Activated CD4-positive, alpha-beta memory T cell treated with anti-CD3 and anti-CD28 coated beads for 36 hours (primary cell): ENCODE measurements around the gene SGSM2. TPM values are rescaled to one million over a fixed set of nuclear protein-coding genes. Genes with fewer than 3 reads are reported as not detected.

Experiments
- CTCF ChIA-PET: fragments of 350-600 bp; sonication (Branson Sonifier 250); formaldehyde crosslinking; loops from one replicate; lab custom pipeline; 2021; ENCODE audit warnings: antibody characterized with exemption, inconsistent platforms; lab: Charles Lee
- POLR2A ChIA-PET: fragments of 350-600 bp; sonication (Branson Sonifier 250); formaldehyde crosslinking; loops from one replicate; lab custom pipeline; 2021; ENCODE audit warnings: antibody characterized with exemption; lab: Charles Lee
- DNase-seq: peaks from one replicate; pipeline ENCODE4 v3.0.0-alpha.2; 2020
- H3K27ac Mint-ChIP-seq: one replicate; pipeline ENCODE4 v1.8.0; 2021; ENCODE audit warnings: mixed read lengths
- H3K27me3 Mint-ChIP-seq: one replicate; pipeline ENCODE4 v1.8.0; 2021; ENCODE audit warnings: mixed read lengths
- H3K36me3 Mint-ChIP-seq: one replicate; pipeline ENCODE4 v1.8.0; 2021; ENCODE audit warnings: mixed read lengths
- H3K4me1 Mint-ChIP-seq: one replicate; pipeline ENCODE4 v1.8.0; 2021; ENCODE audit warnings: low read depth, mixed read lengths
- H3K4me3 Mint-ChIP-seq: one replicate; pipeline ENCODE4 v1.8.0; 2021; ENCODE audit warnings: mild to moderate bottlenecking, mixed read lengths
- H3K9me3 Mint-ChIP-seq: one replicate; pipeline ENCODE4 v1.8.0; 2021; ENCODE audit warnings: mixed read lengths
- intact Hi-C: fragments of 100-400 bp; cut with micrococcal nuclease; formaldehyde crosslinking; loops from one replicate; pipeline ENCODE4 v1.15.1; 2023
- total RNA-seq, 2 experiments: library from RNA; stranded (reverse); gene quantifications; one replicate each; pipeline ENCODE4 v1.2.3, GENCODE V29; 2021

The SGSM2 gene
- total RNA-seq, 2 experiments from 2014 or later = 32.7 to 33.4 TPM

DNA sequence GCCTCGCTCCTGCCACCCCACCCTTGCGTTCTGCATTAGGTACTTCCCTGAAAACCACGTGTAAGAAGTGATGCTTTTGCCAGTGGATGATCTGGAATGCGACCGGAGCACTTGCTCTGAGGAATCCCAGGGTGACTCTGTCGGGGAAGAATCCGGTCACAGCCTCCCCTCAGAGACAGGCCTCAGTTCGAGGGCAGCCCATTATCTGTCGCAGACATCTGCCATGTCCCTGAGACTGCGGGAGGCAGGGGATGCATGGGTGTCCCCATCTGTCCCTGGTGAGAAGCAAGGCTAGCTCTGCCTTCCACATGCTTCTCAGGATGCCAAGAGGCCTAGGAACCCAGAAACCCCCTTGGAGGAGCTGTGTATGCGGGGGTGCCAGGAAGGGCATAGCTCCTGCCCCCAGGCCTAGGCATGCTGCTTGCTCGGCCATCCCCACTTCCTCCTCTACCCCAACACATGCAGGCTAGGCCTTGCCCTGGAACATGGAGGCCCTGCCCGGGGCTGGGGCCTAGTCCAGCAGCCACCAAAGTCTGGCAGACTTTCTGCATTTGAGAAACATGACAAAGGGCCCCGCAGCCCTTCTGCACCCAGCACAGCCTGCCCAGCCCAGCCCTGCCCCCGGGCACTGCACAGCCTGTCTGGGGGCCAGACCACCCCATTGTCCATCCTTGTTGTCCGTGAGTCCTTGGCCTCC is 43.1 kb downstream of the SGSM2 start:
- no peaks in the 10 kb centered on the region for H3K27me3 Mint-ChIP-seq
- intact Hi-C loops = no loop called here
- CTCF ChIA-PET = interaction anchor here (1.5 to 9.8 kb wide), 4 partner anchors 12 to 42 kb away, joined by 6 to 544 read pairs (median 86); partner anchors contain the start of gene MNT
- H3K4me3 Mint-ChIP-seq = no peak overlapping the region
- H3K4me1 Mint-ChIP-seq = no peaks in the 10 kb centered on the region
- no peak overlapping the region for H3K27ac Mint-ChIP-seq
- no peaks in the 10 kb centered on the region for H3K9me3 Mint-ChIP-seq
- no peak for DNase-seq
- H3K36me3 Mint-ChIP-seq = no peaks in the 10 kb centered on the region
- POLR2A ChIA-PET = no interaction called here

- Mint-ChIP-seq H3K4me3 (no peak overlapping the region), H3K36me3 (no peaks in the 10 kb centered on the region), H3K27ac (no peak overlapping the region), H3K4me1 (no peaks in the 10 kb centered on the region), H3K27me3 (no peaks in the 10 kb centered on the region), H3K9me3 (no peaks in the 10 kb centered on the region)
- DNase-seq = no peak
- ChIA-PET CTCF (interaction anchor here (1.2 to 9.8 kb wide), 10 partner anchors 11 to 136 kb away, joined by 3 to 544 read pairs (median 13); partner anchors contain the start of genes MNT and TSR1), POLR2A (no interaction called here)
- intact Hi-C loops = no loop called here
Measured at GRCh38 chr17:2380950-2381649, 43.8 kb downstream of the SGSM2 start.

GRCh38 chr17:2383628-2384167 is 46.4 kb downstream of the SGSM2 start:
- ChIA-PET CTCF (interaction anchor here (1.2 to 9.8 kb wide), 11 partner anchors 9 to 290 kb away, joined by 5 to 544 read pairs (median 14); partner anchors contain the start of genes MNT and TSR1), POLR2A (interaction anchor here (1.0 to 2.7 kb wide), 4 partner anchors 9 to 33 kb away, joined by 3 to 21 read pairs (median 5); no protein-coding TSS in a partner anchor)
- DNase-seq = no peak
- Mint-ChIP-seq H3K9me3 (no peaks in the 10 kb centered on the region), H3K4me3 (no peak overlapping the region), H3K27me3 (no peaks in the 10 kb centered on the region), H3K27ac (no peak overlapping the region), H3K36me3 (peaks cover 2% of the 10 kb centered on the region), H3K4me1 (peaks cover 2% of the 10 kb centered on the region)
- intact Hi-C loops = no loop called here

GRCh38 chr17:2384439-2385127 is 47.3 kb downstream of the SGSM2 start:
- Mint-ChIP-seq H3K9me3 (no peaks in the 10 kb centered on the region), H3K36me3 (peaks cover 2% of the 10 kb centered on the region), H3K4me3 (no peak overlapping the region), H3K27me3 (no peaks in the 10 kb centered on the region), H3K4me1 (peaks cover 7% of the 10 kb centered on the region), H3K27ac (no peak overlapping the region)
- intact Hi-C loops = no loop called here
- DNase-seq = no peak
- CTCF ChIA-PET = interaction anchor here (1.0 to 9.8 kb wide), 6 partner anchors 8 to 50 kb away, joined by 3 to 544 read pairs (median 46); partner anchors contain the start of gene MNT
- POLR2A ChIA-PET = interaction anchor here (1.1 to 2.7 kb wide), 2 partner anchors 8 to 32 kb away, joined by 4 to 21 read pairs; no protein-coding TSS in a partner anchor

DNA sequence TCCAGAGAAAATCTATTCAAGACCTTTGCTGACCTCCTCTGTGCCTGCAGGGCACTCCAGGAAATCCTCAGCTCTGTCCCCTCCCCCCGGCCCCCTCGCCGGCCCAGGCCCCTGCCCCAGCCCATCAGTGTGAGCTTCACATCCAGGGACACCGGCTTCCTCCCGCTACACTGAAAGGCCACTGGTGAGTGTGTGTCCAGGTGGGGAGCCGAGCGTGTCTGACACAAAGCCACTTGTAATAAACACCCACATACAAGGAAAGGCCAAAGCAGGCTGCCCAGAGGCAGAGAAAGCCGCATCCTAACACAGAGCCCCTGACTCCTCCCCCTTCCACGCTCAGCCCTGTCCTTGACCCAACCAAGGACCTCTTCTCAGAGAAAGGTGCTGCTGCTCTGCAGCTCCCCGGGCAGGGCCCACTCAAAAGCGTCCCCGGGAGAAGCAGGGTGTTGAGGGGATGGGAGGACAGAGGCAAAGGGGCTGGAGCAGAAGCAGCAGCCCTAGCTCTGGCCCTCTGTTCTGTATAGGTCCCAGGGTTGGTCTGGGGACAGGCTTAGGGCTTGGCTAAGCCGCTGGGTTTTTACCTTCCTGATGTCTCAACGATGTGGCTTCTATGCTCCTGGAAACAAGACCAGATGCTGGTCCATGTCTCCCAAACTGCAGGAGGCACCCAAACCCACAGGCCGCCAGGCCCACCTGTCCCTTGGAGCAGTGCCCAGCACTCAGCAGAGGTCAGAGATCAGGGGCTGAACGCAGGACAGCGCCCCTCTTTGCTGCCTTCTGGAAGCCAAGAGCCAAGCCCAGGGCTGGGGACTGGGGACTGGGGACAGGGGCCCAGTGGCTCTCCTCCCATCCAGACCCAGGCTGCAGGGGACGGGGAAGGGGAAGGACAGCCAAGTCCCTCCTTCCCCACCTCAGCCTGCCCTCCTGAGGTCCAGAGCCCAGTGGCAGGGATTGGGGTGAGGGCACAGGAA is 48.2 kb downstream of the SGSM2 start:
- Mint-ChIP-seq H3K27me3 (no peaks in the 10 kb centered on the region), H3K4me3 (no peak overlapping the region), H3K27ac (no peak overlapping the region), H3K9me3 (no peaks in the 10 kb centered on the region), H3K36me3 (peaks cover 2% of the 10 kb centered on the region), H3K4me1 (peaks cover 14% of the 10 kb centered on the region)
- DNase-seq = no peak
- CTCF ChIA-PET = interaction anchor here (1.0 to 9.8 kb wide), 2 partner anchors 30 to 49 kb away, joined by 3 to 544 read pairs; no protein-coding TSS in a partner anchor
- POLR2A ChIA-PET = no interaction called here
- intact Hi-C loops = no loop called here

GRCh38 chr17:2386400-2387085 is 49.2 kb downstream of the SGSM2 start:
- POLR2A ChIA-PET = no interaction called here

GRCh38 chr17:2387086-2388019 is 50.1 kb downstream of the SGSM2 start:
- intact Hi-C loops = no loop called here
- Mint-ChIP-seq H3K27ac (no peak overlapping the region), H3K4me3 (no peak overlapping the region), H3K27me3 (no peaks in the 10 kb centered on the region), H3K4me1 (peaks cover 33% of the 10 kb centered on the region), H3K9me3 (no peaks in the 10 kb centered on the region), H3K36me3 (peaks cover 2% of the 10 kb centered on the region)
- ChIA-PET CTCF (interaction anchor here (2.0 to 9.8 kb wide), 2 partner anchors 28 to 29 kb away, joined by 10 to 544 read pairs; no protein-coding TSS in a partner anchor), POLR2A (no interaction called here)
- no peak for DNase-seq

More at GRCh38 chr17:2386400-2387085, 49.2 kb downstream of the SGSM2 start:
- Mint-ChIP-seq H3K4me3 (no peak overlapping the region), H3K4me1 (peaks cover 24% of the 10 kb centered on the region), H3K36me3 (peaks cover 2% of the 10 kb centered on the region), H3K9me3 (no peaks in the 10 kb centered on the region), H3K27me3 (no peaks in the 10 kb centered on the region), H3K27ac (no peak overlapping the region)
- CTCF ChIA-PET = interaction anchor here (9.8 kb wide), 1 partner anchor 29 kb away, joined by 544 read pairs; no protein-coding TSS in a partner anchor
- intact Hi-C loops = no loop called here
- no peak for DNase-seq

GRCh38 chr17:2388020-2388682 is 50.9 kb downstream of the SGSM2 start:
- no peaks in the 10 kb centered on the region for H3K9me3 Mint-ChIP-seq
- no peak overlapping the region for H3K27ac Mint-ChIP-seq
- intact Hi-C loops = no loop called here
- CTCF ChIA-PET = interaction anchor here (2.0 kb wide), 1 partner anchor 28 kb away, joined by 10 read pairs; no protein-coding TSS in a partner anchor
- peaks cover 33% of the 10 kb centered on the region for H3K4me1 Mint-ChIP-seq
- H3K27me3 Mint-ChIP-seq = no peaks in the 10 kb centered on the region
- peaks cover 2% of the 10 kb centered on the region for H3K36me3 Mint-ChIP-seq
- no peak for DNase-seq
- H3K4me3 Mint-ChIP-seq = no peak overlapping the region
- POLR2A ChIA-PET = no interaction called here

DNA sequence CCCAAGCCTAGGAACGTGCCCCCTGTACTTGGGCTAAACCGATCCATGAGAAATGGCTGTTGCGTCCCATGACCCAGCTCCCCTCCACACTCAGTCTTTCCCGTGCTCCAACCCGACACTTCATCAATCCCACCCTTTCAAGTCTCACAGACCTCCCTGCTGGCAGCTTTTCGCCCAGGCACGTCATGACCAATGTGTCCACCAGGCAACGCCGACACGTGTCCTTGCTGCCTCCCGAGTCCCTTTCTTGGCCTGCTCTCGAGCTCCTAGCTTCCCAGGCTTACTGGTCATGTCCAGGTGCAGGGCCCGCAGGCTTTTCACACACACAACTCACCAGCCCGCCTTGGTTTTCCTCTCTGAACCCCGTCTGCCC is 51.4 kb downstream of the SGSM2 start:
- no peak overlapping the region for H3K27ac Mint-ChIP-seq
- intact Hi-C loops = no loop called here
- H3K9me3 Mint-ChIP-seq = no peaks in the 10 kb centered on the region
- no peaks in the 10 kb centered on the region for H3K27me3 Mint-ChIP-seq
- no peak for DNase-seq
- H3K4me3 Mint-ChIP-seq = no peak overlapping the region
- peaks cover 2% of the 10 kb centered on the region for H3K36me3 Mint-ChIP-seq
- H3K4me1 Mint-ChIP-seq = peaks cover 33% of the 10 kb centered on the region
- ChIA-PET CTCF (interaction anchor here (2.0 kb wide), 1 partner anchor 28 kb away, joined by 10 read pairs; no protein-coding TSS in a partner anchor), POLR2A (no interaction called here)
